Activated B cell treated with CpG ODN at 0.5 μM for 24 hours (primary cell): ENCODE measurements around the gene GCAT. TPM values are rescaled to one million over a fixed set of nuclear protein-coding genes. Genes with fewer than 3 reads are reported as not detected.

Source experiments
- ATAC-seq: fragments of 200-7000 bp; cut with Tn5 transposase; one replicate; pipeline ENCODE4 v1.10.0; 2021; ENCODE audit warnings: low read depth, mild to moderate bottlenecking, moderate library complexity
- CTCF ChIA-PET: fragments of 350-600 bp; sonication (Branson Sonifier 250); formaldehyde crosslinking; loops from one replicate; lab custom pipeline; 2021; ENCODE audit warnings: antibody characterized with exemption; lab: Charles Lee
- POLR2A ChIA-PET: fragments of 350-600 bp; sonication (Branson Sonifier 250); formaldehyde crosslinking; loops from one replicate; lab custom pipeline; 2021; ENCODE audit warnings: antibody characterized with exemption; lab: Charles Lee
- DNase-seq: peaks from one replicate; pipeline ENCODE4 v3.0.0; 2022
- H3K27ac Mint-ChIP-seq: one replicate; pipeline ENCODE4 v1.8.0; 2020; ENCODE audit warnings: mixed read lengths
- H3K27me3 Mint-ChIP-seq: one replicate; pipeline ENCODE4 v1.8.0; 2021; ENCODE audit warnings: mixed read lengths
- H3K36me3 Mint-ChIP-seq: one replicate; pipeline ENCODE4 v1.8.0; 2021; ENCODE audit warnings: low read depth, mixed read lengths
- H3K4me1 Mint-ChIP-seq: one replicate; pipeline ENCODE4 v1.8.0; 2021; ENCODE audit warnings: mixed read lengths
- H3K4me3 Mint-ChIP-seq: one replicate; pipeline ENCODE4 v1.8.0; 2020; ENCODE audit warnings: mild to moderate bottlenecking, mixed read lengths
- H3K9me3 Mint-ChIP-seq: one replicate; pipeline ENCODE4 v1.8.0; 2020; ENCODE audit warnings: mixed read lengths
- intact Hi-C: fragments of 100-400 bp; cut with micrococcal nuclease; formaldehyde crosslinking; loops from one replicate; pipeline ENCODE4 v1.15.1; 2024
- total RNA-seq: library from RNA; stranded (reverse); gene quantifications from 2 replicates; pipeline ENCODE4 v1.2.3, GENCODE V29; 2022
- TF ChIP-seq, protein P1 (sequence below): fragments of 200-600 bp; IDR thresholded peaks from one replicate; pipeline ENCODE4 v1.8.0; 2022; ENCODE audit warnings: antibody characterized with exemption, mild to moderate bottlenecking

GCAT gene
- total RNA-seq, 1 donor from 2014 or later = 0.40 TPM

DNA sequence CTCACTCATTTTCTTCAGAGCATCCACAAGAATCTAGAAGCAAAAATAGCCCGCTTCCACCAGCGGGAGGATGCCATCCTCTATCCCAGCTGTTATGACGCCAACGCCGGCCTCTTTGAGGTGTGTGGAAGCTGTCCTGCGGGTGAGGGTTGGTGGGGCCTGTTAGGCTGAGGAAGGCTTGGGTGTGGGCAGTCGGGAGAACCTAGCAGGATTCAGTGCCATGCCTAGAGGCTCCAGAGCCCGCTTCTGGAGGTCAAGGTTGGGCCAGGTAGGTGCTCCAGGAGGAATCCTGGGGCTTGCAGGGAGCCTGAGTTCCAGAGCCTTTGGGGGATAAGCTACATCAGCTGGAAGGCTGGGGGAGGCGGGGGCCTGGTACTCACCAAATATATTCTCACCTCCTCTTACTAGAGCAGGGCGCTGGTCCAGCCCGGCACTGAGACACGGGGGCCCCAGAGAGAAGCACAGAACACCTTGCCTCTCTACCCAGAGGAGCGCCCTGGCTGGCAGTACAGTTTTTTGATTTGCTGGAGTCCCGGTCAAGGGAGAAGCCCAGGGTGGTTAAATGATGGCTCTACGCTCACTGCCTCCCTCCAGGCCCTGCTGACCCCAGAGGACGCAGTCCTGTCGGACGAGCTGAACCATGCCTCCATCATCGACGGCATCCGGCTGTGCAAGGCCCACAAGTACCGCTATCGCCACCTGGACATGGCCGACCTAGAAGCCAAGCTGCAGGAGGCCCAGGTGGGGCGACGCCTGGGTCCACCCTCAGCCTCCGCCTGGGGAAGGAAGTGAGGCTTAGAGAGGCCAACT lies 5.3 kb downstream of the GCAT start:
- no peak overlapping the region for H3K4me3 Mint-ChIP-seq
- intact Hi-C loops = no loop called here
- TF ChIP-seq, protein P1, sequence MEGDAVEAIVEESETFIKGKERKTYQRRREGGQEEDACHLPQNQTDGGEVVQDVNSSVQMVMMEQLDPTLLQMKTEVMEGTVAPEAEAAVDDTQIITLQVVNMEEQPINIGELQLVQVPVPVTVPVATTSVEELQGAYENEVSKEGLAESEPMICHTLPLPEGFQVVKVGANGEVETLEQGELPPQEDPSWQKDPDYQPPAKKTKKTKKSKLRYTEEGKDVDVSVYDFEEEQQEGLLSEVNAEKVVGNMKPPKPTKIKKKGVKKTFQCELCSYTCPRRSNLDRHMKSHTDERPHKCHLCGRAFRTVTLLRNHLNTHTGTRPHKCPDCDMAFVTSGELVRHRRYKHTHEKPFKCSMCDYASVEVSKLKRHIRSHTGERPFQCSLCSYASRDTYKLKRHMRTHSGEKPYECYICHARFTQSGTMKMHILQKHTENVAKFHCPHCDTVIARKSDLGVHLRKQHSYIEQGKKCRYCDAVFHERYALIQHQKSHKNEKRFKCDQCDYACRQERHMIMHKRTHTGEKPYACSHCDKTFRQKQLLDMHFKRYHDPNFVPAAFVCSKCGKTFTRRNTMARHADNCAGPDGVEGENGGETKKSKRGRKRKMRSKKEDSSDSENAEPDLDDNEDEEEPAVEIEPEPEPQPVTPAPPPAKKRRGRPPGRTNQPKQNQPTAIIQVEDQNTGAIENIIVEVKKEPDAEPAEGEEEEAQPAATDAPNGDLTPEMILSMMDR = no peak
- ATAC-seq (no peak), DNase-seq (no peak)
- H3K4me1 Mint-ChIP-seq = peaks cover 14% of the 10 kb centered on the region
- no peaks in the 10 kb centered on the region for H3K36me3 Mint-ChIP-seq
- peaks cover 20% of the 10 kb centered on the region for H3K27me3 Mint-ChIP-seq
- CTCF ChIA-PET = no interaction called here
- POLR2A ChIA-PET = no interaction called here
- H3K9me3 Mint-ChIP-seq = no peaks in the 10 kb centered on the region
- H3K27ac Mint-ChIP-seq = no peak overlapping the region

GRCh38 chr22:37815593-37815992 lies 7.9 kb downstream of the GCAT start:
- Mint-ChIP-seq H3K4me1 (peaks cover 22% of the 10 kb centered on the region), H3K36me3 (no peaks in the 10 kb centered on the region), H3K27ac (no peak overlapping the region), H3K9me3 (no peaks in the 10 kb centered on the region), H3K4me3 (no peak overlapping the region), H3K27me3 (peaks cover 16% of the 10 kb centered on the region)
- TF ChIP-seq, protein P1 = no peak
- ATAC-seq (no peak), DNase-seq (no peak)
- CTCF ChIA-PET = interaction anchor here (2.7 to 5.8 kb wide), 2 partner anchors 28 to 48 kb away, joined by 9 to 81 read pairs; partner anchors contain the start of gene ANKRD54
- POLR2A ChIA-PET = interaction anchor here (0.6 kb wide), 1 partner anchor 173 kb away, joined by 4 read pairs; no protein-coding TSS in a partner anchor
- intact Hi-C loops = no loop called here

DNA sequence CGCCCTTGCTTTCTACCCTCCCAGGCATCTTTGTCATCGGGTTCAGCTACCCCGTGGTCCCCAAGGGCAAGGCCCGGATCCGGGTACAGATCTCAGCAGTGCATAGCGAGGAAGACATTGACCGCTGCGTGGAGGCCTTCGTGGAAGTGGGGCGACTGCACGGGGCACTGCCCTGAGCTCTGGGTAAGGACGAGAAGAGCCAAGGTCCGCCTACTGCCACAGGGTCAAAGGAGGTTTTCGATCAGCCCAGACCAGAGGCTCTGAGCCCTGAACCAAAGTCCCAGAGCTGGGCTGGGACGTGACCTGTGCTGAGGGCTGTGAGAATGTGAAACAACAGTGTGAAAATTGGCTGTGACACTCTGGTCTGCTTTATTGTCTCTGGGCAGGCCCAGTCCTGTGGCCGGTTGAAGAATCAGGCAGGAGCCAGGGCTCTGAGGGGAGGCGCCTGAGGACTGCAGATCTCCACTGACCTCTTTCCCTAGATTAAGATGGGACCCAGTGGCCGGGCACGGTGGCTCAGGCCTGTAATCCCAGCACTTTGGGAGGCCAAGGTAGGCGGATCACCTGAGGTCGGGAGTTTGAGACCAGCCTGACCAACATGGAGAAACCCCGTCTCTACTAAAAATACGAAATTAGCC lies 8.9 kb downstream of the GCAT start:
- no peaks in the 10 kb centered on the region for H3K9me3 Mint-ChIP-seq
- TF ChIP-seq, protein P1 = no peak
- ATAC-seq (no peak), DNase-seq (no peak)
- H3K27ac Mint-ChIP-seq = no peak overlapping the region
- POLR2A ChIA-PET = interaction anchor here (0.7 kb wide), 1 partner anchor 654 kb away, joined by 13 read pairs; no protein-coding TSS in a partner anchor
- peaks cover 18% of the 10 kb centered on the region for H3K27me3 Mint-ChIP-seq
- peaks cover 22% of the 10 kb centered on the region for H3K4me1 Mint-ChIP-seq
- no peaks in the 10 kb centered on the region for H3K36me3 Mint-ChIP-seq
- intact Hi-C loops = loop anchor here (1.0 kb wide), 4 partner anchors 28 to 118 kb away; partner anchors contain the start of genes ANKRD54 and EIF3L
- CTCF ChIA-PET = interaction anchor here (1.1 to 5.8 kb wide), 7 partner anchors 8 to 149 kb away, joined by 3 to 81 read pairs (median 10); partner anchors contain the start of genes ANKRD54, C22orf23, GCAT and POLR2F
- H3K4me3 Mint-ChIP-seq = no peak overlapping the region

- CTCF ChIA-PET = interaction anchor here (0.7 to 5.8 kb wide), 13 partner anchors 9 to 210 kb away, joined by 3 to 81 read pairs (median 4); partner anchors contain the start of genes ANKRD54, C22orf23, GCAT and GGA1
- Mint-ChIP-seq H3K27me3 (peaks cover 17% of the 10 kb centered on the region), H3K27ac (no peak overlapping the region), H3K4me3 (peak overlapping the region; percentile 52), H3K36me3 (no peaks in the 10 kb centered on the region), H3K4me1 (peaks cover 23% of the 10 kb centered on the region), H3K9me3 (no peaks in the 10 kb centered on the region)
- DNase-seq (peak; percentile 89), ATAC-seq (peak; percentile 84)
- TF ChIP-seq, protein P1 = peak; percentile 32
- intact Hi-C loops = loop anchor here (1.0 kb wide), 5 partner anchors 11 to 116 kb away; partner anchors contain the start of genes ANKRD54, EIF3L and GCAT
- POLR2A ChIA-PET = interaction anchor here (0.6 to 1.5 kb wide), 5 partner anchors 10 to 1176 kb away, joined by 3 to 7 read pairs (median 4); partner anchors contain the start of genes EIF3L and GCAT
These were observed 10.1 kb downstream of the GCAT start for GRCh38 chr22:37817705-37818408.
